Left ventricle myocardium inferior (tissue), 1 donor: ENCODE results near the gene GNL2. TPM values are rescaled to one million over a fixed set of nuclear protein-coding genes. Genes with fewer than 3 reads are reported as not detected.
A peak's percentile ranks its signal among the peaks of the same experiment; 100 is the strongest.

Source experiments
- DNase-seq: peaks from one replicate; pipeline ENCODE4 v3.0.0-alpha.2; 2020
- H3K27ac ChIP-seq: fragments of 200-600 bp; replicated peaks from 2 replicates; pipeline ENCODE4 v1.8.0; 2021
- H3K27me3 ChIP-seq: fragments of 200-600 bp; 2 replicates; pipeline ENCODE4 v1.8.0; 2021; ENCODE audit warnings: low read depth
- H3K36me3 ChIP-seq: fragments of 200-600 bp; 2 replicates; pipeline ENCODE4 v1.8.0; 2021
- H3K4me1 ChIP-seq: fragments of 200-600 bp; 2 replicates; pipeline ENCODE4 v1.8.0; 2021
- H3K4me3 ChIP-seq: fragments of 200-600 bp; 2 replicates; pipeline ENCODE4 v1.8.0; 2021; ENCODE audit warnings: mild to moderate bottlenecking, moderate library complexity
- H3K9me3 ChIP-seq: fragments of 200-600 bp; replicated peaks from 2 replicates; pipeline ENCODE4 v1.8.0; 2021
- intact Hi-C: fragments of 100-400 bp; cut with micrococcal nuclease; formaldehyde crosslinking; loops from one replicate; pipeline ENCODE4 v1.11.0; 2022
- long read RNA-seq: library from polyadenylated mRNA; unstranded; transcript quantifications from one replicate; pipeline ENCODE4 v2.0.0, GENCODE V29; 2021
- total RNA-seq: library from RNA; stranded (reverse); fragmentation: NEBNext Ultra II Directional; extraction: Animal tissue kit (Norgen Biotek cat#: 25700); gene quantifications from one replicate; pipeline ENCODE4 v1.2.1, GENCODE V29; 2021
- TF ChIP-seq, protein P1 (sequence below): fragments of 200-600 bp; IDR thresholded peaks from 2 replicates; pipeline ENCODE4 v1.8.0; 2021; ENCODE audit warnings: antibody characterized with exemption, mild to moderate bottlenecking, borderline replicate concordance
- donor health status: DM: no; HTN: yes; CAD: no; lungs with severe emphysema.

GNL2 gene
- 20.1 TPM for total RNA-seq
- long read RNA-seq, transcript GNL2-201 (16 exons, 2,334 nt) = major isoform, 11 of 14 reads
- long read RNA-seq, partial matches to known transcripts = 1 of 14 reads
- long read RNA-seq, other reads (novel, unspliced or antisense) = 2 of 14 reads

DNA sequence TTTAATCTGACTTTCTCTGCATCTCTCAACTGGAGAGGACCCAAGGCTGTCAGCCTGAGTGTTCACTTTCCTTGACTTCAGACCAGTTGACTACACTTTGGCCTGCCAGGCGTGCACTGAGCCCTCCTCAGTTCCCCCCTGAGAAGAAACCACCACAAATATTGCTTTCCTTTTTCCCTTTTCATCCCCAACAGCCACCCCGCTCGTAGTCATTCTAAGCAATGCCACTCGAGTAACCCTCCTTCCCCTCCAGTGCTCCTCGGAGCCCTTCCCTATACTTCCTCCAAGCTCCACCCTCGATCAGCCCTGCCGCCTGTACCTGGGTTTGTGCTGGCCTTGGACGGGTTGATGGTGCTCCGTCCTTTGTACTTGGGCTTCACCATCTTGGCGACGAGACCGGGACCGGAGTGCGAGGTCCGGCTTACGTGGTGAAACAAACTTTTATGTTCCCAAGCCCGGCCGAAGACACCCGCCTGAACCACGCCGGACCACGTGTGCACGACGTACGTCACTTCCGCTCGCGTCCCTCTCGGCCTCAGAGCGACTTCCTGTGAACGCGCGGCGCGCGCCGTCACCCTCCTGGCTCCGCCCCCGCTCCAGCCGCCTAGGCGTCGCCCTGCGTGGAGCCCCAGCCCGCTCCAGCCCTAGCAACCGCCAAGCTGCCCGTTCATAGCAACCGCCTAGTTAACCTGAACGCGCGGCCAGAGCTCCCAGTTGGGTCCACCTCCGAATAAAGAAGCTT, at the start of gene GNL2:
Gene GNL2 (minus strand): TSS at position 498 of the 742 bp plus-strand sequence. CDS start 115 bp downstream, at position 383.
- intact Hi-C loops = loop anchor here (5.0 kb wide), 1 partner anchor 87 kb away; no protein-coding TSS in a partner anchor
- H3K36me3 ChIP-seq = peaks cover 21% of the 10 kb centered on the region
- H3K27me3 ChIP-seq = no peaks in the 10 kb centered on the region
- TF ChIP-seq, protein P1, sequence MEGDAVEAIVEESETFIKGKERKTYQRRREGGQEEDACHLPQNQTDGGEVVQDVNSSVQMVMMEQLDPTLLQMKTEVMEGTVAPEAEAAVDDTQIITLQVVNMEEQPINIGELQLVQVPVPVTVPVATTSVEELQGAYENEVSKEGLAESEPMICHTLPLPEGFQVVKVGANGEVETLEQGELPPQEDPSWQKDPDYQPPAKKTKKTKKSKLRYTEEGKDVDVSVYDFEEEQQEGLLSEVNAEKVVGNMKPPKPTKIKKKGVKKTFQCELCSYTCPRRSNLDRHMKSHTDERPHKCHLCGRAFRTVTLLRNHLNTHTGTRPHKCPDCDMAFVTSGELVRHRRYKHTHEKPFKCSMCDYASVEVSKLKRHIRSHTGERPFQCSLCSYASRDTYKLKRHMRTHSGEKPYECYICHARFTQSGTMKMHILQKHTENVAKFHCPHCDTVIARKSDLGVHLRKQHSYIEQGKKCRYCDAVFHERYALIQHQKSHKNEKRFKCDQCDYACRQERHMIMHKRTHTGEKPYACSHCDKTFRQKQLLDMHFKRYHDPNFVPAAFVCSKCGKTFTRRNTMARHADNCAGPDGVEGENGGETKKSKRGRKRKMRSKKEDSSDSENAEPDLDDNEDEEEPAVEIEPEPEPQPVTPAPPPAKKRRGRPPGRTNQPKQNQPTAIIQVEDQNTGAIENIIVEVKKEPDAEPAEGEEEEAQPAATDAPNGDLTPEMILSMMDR = no peak
- DNase-seq = peak; percentile 98
- H3K4me3 ChIP-seq = peak within 1 kb of the TSS; percentile 85
- no peaks in the 10 kb centered on the region for H3K9me3 ChIP-seq
- H3K27ac ChIP-seq = peak within 1 kb of the TSS; percentile 85
- peaks cover 27% of the 10 kb centered on the region for H3K4me1 ChIP-seq

DNA sequence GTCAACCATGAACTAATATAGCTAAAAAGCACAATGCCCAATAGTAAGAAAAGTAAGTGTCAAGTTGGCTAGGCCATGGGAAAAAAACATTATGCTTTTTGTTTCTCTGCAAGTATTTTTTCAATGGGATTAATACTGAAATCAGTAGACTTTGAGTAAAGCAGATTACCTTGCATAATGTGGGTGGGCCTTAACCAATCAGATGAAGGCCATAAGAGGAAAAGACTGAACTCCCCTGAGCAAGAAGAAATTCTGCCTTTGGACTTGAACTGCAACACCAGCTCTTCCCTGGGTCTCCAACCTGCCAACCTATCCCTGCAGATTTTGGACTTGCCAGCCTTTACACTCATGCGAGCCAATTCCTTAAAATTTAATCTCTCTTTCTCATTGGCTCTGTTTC, 45.3 kb upstream of the GNL2 start:
- peaks cover 76% of the 10 kb centered on the region for H3K27me3 ChIP-seq
- intact Hi-C loops = no loop called here
- H3K36me3 ChIP-seq = no peaks in the 10 kb centered on the region
- H3K4me1 ChIP-seq = no peaks in the 10 kb centered on the region
- H3K27ac ChIP-seq = no peak overlapping the region
- no peak overlapping the region for H3K4me3 ChIP-seq
- TF ChIP-seq, protein P1 = no peak
- H3K9me3 ChIP-seq = peaks cover 30% of the 10 kb centered on the region
- DNase-seq = no peak

DNA sequence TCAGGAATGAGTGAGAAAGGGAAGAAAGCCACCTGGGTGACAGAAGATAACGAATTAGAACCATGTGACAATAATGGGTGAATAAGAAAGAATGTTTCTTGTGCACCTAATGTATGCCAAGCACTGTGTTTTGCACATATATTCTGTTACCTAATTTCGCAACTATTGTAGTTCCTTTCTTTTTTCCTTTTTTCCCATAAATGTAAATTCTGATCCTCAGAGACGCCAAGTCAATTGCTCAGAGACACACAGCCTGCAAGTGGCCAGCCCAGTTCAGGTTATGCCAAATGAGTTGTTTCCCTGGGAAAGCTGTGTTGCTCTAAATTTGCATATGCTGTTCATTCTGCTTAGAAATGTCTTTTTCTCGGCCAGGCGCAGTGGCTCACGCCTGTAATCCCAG, 40.7 kb upstream of the GNL2 start:
- Histone ChIP-seq H3K9me3 (peaks cover 9% of the 10 kb centered on the region), H3K27me3 (peaks cover 93% of the 10 kb centered on the region), H3K27ac (no peak overlapping the region), H3K4me3 (no peak overlapping the region), H3K4me1 (peaks cover 11% of the 10 kb centered on the region), H3K36me3 (no peaks in the 10 kb centered on the region)
- DNase-seq = no peak
- TF ChIP-seq, protein P1 = no peak
- intact Hi-C loops = no loop called here

DNA sequence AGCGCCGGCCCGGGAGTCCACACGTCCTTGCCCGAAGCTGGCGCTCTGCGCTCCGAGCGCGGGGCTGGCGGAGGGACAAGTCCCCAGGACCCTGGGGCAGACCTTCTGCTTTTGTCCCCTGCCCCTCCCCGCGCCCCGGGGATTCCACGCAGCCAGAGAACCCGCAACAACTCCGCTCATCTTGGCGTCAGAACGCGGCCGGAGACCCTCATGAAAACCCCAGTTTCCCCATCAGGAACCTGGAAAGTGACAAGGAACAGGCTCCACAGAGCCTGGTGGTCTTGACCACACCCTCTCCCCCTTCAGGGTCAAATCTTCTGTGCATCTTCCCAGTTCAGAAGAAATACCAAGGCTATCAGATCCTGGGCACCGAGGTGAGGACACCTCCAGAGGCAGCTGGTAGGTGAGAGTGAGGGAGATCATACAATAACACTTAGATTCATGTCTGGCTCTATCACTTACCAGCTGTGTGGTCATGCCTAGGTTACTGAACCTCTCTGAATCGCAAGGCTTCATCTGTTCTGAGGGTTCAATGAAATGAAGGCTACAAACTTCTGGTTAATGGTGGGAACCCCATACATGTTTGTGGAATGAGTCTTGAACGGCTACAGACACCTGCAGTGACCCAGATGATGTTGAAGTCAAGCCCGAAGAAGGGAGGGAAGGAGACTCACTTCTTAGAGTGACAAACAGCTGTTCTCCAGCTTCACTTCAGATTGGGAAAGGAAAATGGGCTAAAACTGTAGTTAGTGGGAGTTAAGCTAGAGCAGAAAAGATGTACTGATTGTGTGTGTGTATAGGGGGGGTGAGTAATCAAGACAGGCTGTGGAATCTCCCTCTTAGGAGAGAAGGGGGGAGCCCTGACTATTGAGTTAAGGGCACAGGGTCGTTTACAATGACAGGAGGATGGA, 39.5 kb upstream of the GNL2 start:
- intact Hi-C loops = no loop called here
- Histone ChIP-seq H3K36me3 (no peaks in the 10 kb centered on the region), H3K27me3 (peaks cover 100% of the 10 kb centered on the region), H3K4me1 (peaks cover 11% of the 10 kb centered on the region), H3K9me3 (no peaks in the 10 kb centered on the region), H3K4me3 (peak overlapping the region; percentile 49), H3K27ac (no peak overlapping the region)
- TF ChIP-seq, protein P1 = no peak
- no peak for DNase-seq

DNA sequence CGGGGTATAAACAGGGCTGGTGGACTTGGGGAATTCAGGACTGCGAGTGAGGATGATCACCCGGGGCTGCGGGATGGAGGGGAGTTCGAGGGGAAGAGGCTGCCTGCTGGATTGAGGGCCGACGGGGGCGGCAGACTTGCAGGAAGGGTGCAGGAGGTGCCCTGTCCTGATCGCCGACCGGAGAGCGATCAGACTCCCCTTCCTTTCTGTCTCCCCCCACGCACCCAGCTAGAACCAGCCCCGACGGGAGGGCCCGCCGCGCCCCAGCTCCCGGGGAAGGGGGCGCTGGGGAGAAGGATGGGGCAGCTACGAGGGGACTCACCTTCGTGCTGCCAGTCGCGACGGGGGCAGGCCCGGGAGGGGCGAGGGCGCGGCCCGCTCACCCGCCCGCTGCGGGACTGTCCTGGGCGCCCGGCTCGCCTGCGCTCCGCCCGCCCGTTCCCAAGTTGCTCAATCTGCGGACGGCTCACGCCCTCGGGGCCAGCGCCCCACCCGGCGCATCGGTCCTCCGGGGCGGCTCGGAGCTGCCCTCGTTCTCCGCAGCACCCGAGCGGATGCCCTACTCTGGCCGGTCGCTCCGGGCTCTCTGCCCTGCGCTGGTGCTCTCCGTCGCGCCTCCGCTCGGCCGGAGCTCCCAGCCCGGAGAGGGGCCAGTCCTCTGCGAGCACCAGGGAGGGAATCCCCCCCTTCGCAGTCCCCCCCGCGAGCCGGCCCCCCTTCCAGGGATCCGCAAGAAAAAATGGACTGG, 38.7 kb upstream of the GNL2 start, which contains the start of gene RSPO1:
Gene RSPO1 (minus strand): TSS at position 649 of the 748 bp plus-strand sequence. CDS start 5,231 bp downstream, outside the sequence.
- Histone ChIP-seq H3K4me3 (peak within 1 kb of the TSS; percentile 49), H3K27ac (no peak within 1 kb of the TSS), H3K27me3 (peaks cover 100% of the 10 kb centered on the region), H3K36me3 (no peaks in the 10 kb centered on the region), H3K9me3 (no peaks in the 10 kb centered on the region), H3K4me1 (peaks cover 11% of the 10 kb centered on the region)
- intact Hi-C loops = no loop called here
- TF ChIP-seq, protein P1 = no peak
- DNase-seq = no peak
